HG03060 (cell line): ENCODE results near the gene SART1.

Source experiments
- ATAC-seq: cut with Tn5 transposase; IDR thresholded peaks from one replicate; pipeline ENCODE4 v1.9.1; 2021; ENCODE audit warnings: low read depth, moderate number of reproducible peaks; ENCODE audit not compliant: unreplicated experiment

Gene SART1

DNA sequence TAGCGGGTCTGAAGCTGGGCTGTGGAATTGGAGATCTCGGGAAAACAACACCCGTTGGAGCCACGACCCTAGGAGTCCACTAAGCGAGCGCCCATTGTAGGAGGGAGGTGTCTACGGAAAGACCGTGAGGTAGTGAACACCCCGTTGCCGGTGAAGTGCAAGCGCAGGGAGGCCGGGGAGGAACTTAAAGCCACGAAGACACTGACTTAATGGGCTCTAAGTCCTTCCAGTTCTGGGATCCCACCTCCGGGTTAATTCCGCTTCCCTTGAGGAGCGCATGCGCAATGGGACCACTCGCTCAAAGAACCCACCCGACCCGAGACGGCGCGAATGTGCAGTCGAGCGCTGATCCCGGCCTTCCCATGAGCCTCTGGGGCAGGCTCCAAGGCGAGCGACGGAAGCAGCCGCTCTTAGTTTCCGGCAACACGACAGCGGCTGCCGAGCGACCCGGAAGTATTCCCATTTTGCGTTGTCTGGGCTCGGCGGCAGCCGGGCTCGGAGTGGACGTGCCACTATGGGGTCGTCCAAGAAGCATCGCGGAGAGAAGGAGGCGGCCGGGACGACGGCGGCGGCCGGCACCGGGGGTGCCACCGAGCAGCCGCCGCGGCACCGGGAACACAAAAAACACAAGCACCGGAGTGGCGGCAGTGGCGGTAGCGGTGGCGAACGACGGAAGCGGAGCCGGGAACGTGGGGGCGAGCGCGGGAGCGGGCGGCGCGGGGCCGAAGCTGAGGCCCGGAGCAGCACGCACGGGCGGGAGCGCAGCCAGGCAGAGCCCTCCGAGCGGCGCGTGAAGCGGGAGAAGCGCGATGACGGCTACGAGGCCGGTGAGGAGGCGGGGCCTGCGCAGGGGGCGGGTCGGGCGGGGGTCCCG is at the start of gene SART1:
Gene SART1 (plus strand): TSS at position 468 of the 874 bp plus-strand sequence. CDS start 47 bp downstream, at position 515.
- peak; percentile 83 for ATAC-seq

- no peak for ATAC-seq
Observed at GRCh38 chr11:65912845-65913244, 48.7 kb upstream of the SART1 start.

DNA sequence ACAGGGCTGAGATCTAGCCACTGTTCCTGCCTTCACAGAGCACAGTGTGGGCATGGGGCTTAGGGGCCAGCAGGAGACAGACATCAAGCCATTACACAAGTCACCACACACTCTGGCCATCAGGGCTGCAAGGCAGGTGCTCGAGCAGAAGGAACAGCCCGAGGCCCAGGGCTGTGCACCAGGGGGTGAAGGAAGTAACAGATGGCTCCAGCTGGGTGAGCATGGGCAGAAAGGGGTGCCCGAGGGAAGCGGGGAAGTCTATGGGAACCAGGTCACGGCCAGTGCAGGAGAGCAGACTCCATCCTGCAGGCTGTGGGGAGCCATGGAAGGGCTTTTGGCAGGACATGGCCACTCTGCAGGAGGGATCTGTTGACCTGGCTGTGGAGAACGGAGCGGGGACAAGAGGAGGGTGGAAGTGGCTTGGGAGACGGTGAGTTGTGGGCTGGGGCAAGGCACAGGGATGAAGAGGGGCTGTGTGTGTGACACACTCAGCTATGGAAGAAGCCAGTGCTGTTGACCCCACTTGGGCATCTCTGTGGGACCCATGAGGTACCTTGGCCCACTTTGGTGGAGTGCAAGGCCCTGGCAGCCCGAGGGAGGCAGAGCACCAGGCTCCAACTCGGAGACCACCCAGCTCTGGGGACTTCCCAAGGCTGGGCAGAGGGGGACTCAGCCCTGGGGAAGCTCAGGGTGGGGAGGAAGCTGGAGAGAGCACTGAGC is 46.3 kb upstream of the SART1 start:
- no peak for ATAC-seq

- no peak for ATAC-seq
Observed at GRCh38 chr11:65915821-65916251, 45.7 kb upstream of the SART1 start.

DNA sequence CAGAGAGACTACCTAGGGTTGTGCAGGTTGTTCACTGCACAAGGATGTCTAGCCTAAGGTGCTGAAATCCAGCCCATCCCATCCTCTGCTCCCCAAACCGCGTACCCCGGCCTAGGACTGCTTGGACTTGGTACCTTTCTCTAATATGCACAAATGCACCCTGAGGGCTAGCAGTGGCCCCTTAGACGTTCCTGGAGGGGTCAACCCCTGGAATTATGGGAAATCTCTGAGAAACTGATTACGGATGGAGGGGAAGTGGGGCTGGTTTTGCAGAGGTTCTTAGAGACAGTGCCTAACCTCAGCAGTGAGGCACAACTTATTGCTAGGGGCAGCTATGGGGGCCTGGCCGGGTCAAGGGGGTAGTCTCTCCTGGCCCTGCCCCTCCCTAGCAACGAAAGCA is 45.1 kb upstream of the SART1 start:
- ATAC-seq, result no peak

DNA sequence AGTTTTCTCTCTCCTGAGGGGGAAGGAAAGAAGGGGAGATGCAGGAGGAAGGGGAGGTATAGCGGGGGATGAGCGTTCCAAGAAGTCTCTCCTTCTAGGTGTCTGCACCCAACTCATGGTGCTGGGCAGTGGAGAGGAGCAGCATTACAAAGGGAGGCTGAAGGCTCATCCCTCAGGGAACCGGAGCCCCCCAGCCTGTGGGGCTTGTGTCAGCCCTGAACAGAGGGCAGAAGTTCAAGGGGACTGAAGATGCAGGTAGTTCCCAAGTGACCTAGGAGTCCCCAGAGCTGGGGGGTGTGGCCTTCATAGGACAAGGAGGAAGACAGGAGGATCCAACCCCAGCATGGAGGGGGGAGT is 44.5 kb upstream of the SART1 start:
- no peak for ATAC-seq

DNA sequence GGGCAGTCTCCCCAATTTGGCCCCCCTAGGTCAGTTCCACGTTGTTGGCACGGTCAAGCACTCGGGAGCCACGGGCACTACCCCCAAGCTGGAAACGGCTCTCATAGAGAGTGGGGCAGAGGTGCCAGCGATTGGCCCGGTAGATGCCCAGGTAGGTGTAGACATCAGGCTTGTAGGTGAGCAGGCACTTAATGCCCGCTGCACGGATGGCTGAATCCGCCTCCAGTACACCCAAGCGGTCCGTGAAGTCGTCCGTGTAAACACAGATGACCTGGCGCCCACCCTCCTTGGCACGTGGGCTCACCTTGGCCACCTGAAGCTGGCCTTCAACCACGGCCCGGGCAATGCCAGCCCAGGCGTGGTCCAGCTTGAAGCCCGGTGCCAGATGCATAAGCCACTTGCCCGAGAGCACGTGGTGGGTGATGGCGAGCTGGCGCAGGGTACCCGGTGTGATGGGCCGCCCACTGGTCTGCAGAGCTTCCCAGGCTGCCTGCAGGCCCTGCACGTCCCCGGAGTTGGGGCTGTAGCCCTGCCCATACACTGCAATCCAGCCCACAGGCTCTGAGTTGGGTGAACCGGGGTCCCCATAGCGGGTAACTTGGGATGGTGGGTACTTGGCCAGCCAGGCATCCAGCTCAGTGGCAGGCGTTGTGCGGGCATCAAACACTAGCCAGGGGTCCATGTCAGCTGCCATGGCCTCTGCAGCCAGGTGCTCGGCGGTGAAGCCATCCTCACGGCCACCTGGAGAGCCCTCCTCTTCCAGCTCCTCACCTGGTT is 43.9 kb upstream of the SART1 start:
- no peak for ATAC-seq

- peak; percentile 15 for ATAC-seq
Observed at GRCh38 chr11:65918211-65919140, 43.1 kb upstream of the SART1 start, which contains the start of gene C11orf68. C11orf68 (minus strand) TSS chr11:65919062; CDS start chr11:65919031, 31 bp downstream.

GRCh38 chr11:65919141-65919572 is 42.4 kb upstream of the SART1 start, which contains the start of gene DRAP1:
DRAP1 (plus strand) TSS chr11:65919426; CDS start chr11:65919502, 76 bp downstream.
- ATAC-seq, result peak; percentile 45

GRCh38 chr11:65919573-65920371 is 41.8 kb upstream of the SART1 start:
- peak; percentile 26 for ATAC-seq

DNA sequence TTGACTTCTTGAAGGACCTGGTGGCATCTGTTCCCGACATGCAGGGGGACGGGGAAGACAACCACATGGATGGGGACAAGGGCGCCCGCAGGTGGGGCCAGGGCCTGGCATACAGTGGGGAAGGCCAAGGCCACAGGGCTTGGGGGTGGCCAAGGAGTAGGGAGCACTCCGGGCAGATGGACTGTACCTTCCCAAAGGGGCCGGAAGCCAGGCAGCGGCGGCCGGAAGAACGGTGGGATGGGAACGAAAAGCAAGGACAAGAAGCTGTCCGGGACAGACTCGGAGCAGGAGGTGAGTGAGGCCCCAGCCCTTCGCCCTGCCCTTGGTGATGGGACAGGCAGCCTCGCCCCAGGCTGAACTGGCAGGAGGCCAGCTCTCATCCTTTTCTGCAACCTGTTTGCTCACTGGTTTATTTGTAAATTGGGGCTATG is 41.1 kb upstream of the SART1 start:
- ATAC-seq, result no peak

- no peak for ATAC-seq
Observed at GRCh38 chr11:65921033-65921555, 40.4 kb upstream of the SART1 start.

GRCh38 chr11:65921876-65922275 is 39.7 kb upstream of the SART1 start:
- no peak for ATAC-seq

DNA sequence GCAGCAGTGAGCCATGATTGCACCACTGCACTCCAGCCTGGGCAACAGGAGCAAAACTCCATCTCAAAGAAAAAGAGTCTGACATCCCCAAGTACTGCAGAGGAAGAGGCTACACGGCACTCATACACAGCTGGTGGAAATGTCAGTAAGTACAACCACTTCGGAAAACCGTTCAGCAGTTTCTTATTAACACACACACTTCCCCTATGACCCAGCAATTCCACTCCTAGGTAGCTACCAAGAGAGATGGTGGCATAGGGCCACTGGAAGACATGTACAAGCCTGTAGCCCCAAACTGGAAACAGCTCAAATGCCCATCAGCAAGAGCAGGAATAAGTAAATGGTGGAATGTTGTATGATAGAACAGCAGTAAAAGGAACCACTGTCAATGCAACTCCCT is 39.0 kb upstream of the SART1 start:
- no peak for ATAC-seq

GRCh38 chr11:65925397-65925796 is 36.1 kb upstream of the SART1 start:
- ATAC-seq, result no peak

DNA sequence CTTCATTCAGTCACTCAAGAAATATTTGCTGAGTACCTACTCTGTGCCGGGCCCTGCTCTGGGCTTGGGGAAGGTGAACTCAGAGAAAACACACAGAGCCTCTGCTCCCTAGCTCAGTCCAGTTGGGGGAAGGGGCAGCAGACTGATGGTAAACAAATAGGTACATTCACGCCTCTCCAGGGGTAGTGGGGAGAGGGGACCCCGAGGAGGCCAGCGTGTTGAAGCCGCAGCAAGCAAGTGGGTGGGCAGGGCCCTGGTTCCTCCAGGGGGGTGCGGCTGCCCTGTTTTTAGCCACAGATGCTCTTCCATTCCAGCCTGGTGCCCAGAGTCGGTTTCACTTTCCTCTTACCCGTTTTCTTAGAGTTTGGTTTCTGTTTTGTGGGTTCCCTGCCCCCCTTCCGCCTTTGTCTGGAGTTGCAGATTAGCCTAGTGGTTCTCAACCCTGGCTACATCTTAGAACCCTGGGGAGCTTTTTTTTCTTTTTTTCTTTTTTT is 33.6 kb upstream of the SART1 start:
- ATAC-seq, result no peak

GRCh38 chr11:65928667-65929066 is 32.9 kb upstream of the SART1 start:
- no peak for ATAC-seq

GRCh38 chr11:65931773-65932557 is 29.6 kb upstream of the SART1 start:
- ATAC-seq, result no peak
